ENCODE data around the gene HDGFL2.
"Not testable (repeated sequence)": the region's sequence is repeated elsewhere in the genome, so short reads cannot be mapped to it uniquely, and the experiment has no call there.

Gene HDGFL2

GRCh38 chr19:4534836-4535658 lies 63.0 kb downstream of the HDGFL2 start, which contains the start of gene PLIN5:
Gene PLIN5 (minus strand): TSS chr19:4535224. CDS start chr19:4534074, 1,150 bp downstream.
- no peak for DNase-seq (ENCODE audit: low read depth in 2 of 2)

GRCh38 chr19:4536798-4537197 lies 64.7 kb downstream of the HDGFL2 start:
- no peak for DNase-seq (ENCODE audit: low read depth in 2 of 2)

GRCh38 chr19:4537953-4538600 lies 66.0 kb downstream of the HDGFL2 start:
- no peak for DNase-seq (ENCODE audit: low read depth in 2 of 2)

- no peak for DNase-seq (ENCODE audit: low read depth in 2 of 2)
Measured at GRCh38 chr19:4538601-4538954, 66.5 kb downstream of the HDGFL2 start.

GRCh38 chr19:4539169-4539692 lies 67.1 kb downstream of the HDGFL2 start:
- DNase-seq (ENCODE audit: low read depth in 2 of 2): no peak

GRCh38 chr19:4539693-4540581 lies 67.8 kb downstream of the HDGFL2 start, which contains the start of gene LRG1:
Gene LRG1 (minus strand): TSS chr19:4540036. CDS start chr19:4540013, 23 bp downstream.
- no peak for DNase-seq (ENCODE audit: low read depth in 2 of 2)

- DNase-seq (ENCODE audit: low read depth in 2 of 2): no peak
Measured at GRCh38 chr19:4541114-4541805, 69.2 kb downstream of the HDGFL2 start.

- DNase-seq (ENCODE audit: low read depth in 2 of 2): not testable (repeated sequence)
Measured at GRCh38 chr19:4541806-4542145, 69.7 kb downstream of the HDGFL2 start.

- DNase-seq (ENCODE audit: low read depth in 2 of 2): no peak
Measured at GRCh38 chr19:4542896-4543841, 71.1 kb downstream of the HDGFL2 start.

- DNase-seq (ENCODE audit: low read depth in 2 of 2): no peak
Measured at GRCh38 chr19:4543842-4544647, 71.9 kb downstream of the HDGFL2 start.

GRCh38 chr19:4547303-4548237 lies 75.5 kb downstream of the HDGFL2 start:
- DNase-seq (ENCODE audit: low read depth in 2 of 2): no peak

- DNase-seq (ENCODE audit: low read depth in 2 of 2): no peak
Measured at GRCh38 chr19:4548238-4548584, 76.1 kb downstream of the HDGFL2 start.

GRCh38 chr19:4550018-4550417 lies 77.9 kb downstream of the HDGFL2 start:
- DNase-seq (ENCODE audit: low read depth in 2 of 2): no peak

- DNase-seq (ENCODE audit: low read depth in 2 of 2): no peak
Measured at GRCh38 chr19:4550479-4551050, 78.5 kb downstream of the HDGFL2 start.

Data from fibroblast of skin of left biceps (primary cell).